ENCODE measurements around the gene ATP11A.

Gene ATP11A

GRCh38 chr13:112747256-112747655 is 57.4 kb downstream of the ATP11A start:
- TF ChIP-seq POLR2A (IDR thresholded peaks at IDR 0.05; ENCODE audit: low read length) (no peak), GATA1 (IDR thresholded peaks at IDR 0.05; ENCODE audit: low read depth, low read length) (no peak)
- DNase-seq, result no peak

DNA sequence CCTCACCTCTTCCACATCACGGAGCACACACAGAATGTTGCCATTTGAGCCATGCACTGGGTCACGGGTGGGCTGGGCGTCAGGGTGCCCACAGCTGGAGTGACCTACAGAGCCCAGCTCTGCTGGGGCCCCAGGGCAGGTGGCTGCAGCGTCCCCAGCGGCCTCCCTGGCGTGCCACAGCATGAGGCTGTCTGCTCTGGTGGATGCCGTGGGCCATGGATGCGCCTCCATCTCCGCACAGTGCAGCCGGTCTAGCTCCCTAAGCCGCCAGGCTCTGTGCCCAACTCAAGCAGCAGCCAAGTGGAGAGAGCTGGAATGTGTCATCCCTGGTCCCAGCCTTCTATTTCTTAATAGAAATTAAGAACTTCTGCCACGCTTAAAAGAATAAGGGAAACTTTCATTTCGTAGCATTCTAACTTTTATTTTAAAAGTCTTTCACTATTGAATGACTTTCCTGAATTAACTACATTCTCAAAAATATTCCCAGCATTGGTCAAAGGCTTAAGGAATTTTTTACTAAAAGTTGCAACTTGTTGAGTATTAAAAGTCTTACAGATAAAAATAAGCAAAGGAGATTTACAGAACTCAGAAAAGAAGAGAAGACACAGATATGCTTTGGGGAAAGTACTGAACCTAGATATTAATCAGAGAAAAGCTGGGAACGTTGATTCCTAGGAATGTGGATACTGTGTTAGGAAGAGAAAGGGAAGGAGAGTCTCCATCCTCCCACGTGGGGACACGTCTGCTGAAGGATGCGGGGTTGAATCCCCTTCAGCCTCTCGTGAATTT is 59.3 kb downstream of the ATP11A start:
- no peak for TF ChIP-seq GATA1 (IDR thresholded peaks at IDR 0.05; ENCODE audit: low read depth, low read length)
- no peak for TF ChIP-seq POLR2A (IDR thresholded peaks at IDR 0.05; ENCODE audit: low read length)
- DNase-seq, result no peak

DNA sequence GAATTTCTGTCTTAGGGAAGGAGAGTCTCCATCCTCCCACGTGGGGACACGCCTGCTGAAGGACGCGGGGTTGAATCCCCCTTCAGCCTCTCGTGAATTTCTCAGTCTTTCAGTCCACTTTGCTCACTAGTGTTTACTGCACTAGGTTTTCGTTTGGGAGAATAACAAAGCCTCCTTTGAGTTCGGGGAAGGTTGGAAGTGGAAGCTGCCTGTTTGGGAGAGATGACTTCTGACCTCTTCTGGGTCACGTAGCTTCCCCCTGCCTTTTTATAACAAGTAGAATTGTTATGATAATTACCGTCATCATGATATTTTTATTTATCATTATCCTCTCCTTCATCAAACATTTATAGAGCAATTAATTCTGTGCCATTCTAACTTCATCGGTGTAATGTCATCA is 60.7 kb downstream of the ATP11A start:
- TF ChIP-seq GATA1 (IDR thresholded peaks at IDR 0.05; ENCODE audit: low read depth, low read length) (no peak), POLR2A (IDR thresholded peaks at IDR 0.05; ENCODE audit: low read length) (no peak)
- no peak for DNase-seq

DNA sequence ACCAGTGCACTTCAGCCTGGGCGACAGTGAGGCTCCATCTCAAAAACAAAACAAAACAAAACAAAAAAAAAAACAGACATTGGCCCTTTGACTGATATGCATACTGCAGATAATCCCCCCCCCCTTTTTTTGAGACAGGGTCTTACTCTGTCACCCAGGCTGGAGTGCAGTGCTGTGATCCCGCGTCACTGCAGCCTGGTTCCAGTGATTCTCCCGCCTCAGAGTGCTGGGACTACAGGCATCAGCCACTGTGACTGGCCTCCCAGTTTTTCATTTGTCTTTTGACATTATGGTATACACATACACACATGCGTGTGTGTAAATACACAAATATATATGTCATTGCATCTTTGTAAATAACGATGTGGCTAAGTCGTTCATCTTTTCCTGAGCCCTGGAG is 61.8 kb downstream of the ATP11A start:
- no peak for DNase-seq
- no peak for TF ChIP-seq POLR2A (IDR thresholded peaks at IDR 0.05; ENCODE audit: low read length)

- no peak for TF ChIP-seq GATA1 (IDR thresholded peaks at IDR 0.05; ENCODE audit: low read depth, low read length)
- no peak for TF ChIP-seq POLR2A (IDR thresholded peaks at IDR 0.05; ENCODE audit: low read length)
- no peak for DNase-seq
Observed at GRCh38 chr13:112752211-112752610, 62.4 kb downstream of the ATP11A start.

GRCh38 chr13:112752711-112753541 is 63.1 kb downstream of the ATP11A start:
- TF ChIP-seq POLR2A (IDR thresholded peaks at IDR 0.05; ENCODE audit: low read length), result no peak
- no peak for TF ChIP-seq GATA1 (IDR thresholded peaks at IDR 0.05; ENCODE audit: low read depth, low read length)
- DNase-seq, result no peak

DNA sequence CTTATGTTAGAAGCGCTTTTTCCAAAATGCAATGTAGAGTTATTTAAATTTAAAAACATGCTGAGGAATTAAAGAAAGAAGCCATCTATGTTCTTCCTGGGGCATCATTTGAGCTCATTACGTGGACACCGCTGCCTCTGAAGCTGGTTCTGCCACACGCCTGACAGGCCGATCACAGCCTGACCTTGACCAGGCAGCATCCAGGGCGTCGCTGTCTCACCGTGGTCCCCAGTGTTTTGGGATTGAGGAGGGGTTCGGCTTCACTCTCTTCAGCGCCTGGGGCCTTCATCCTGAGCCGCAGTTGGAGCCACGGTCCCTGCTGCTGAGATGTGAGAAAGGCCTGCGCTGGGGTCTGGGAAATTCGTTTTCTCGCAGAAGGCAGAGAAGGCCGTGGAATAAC is 64.0 kb downstream of the ATP11A start:
- no peak for DNase-seq
- no peak for TF ChIP-seq GATA1 (IDR thresholded peaks at IDR 0.05; ENCODE audit: low read depth, low read length)
- TF ChIP-seq POLR2A (IDR thresholded peaks at IDR 0.05; ENCODE audit: low read length), result no peak

DNA sequence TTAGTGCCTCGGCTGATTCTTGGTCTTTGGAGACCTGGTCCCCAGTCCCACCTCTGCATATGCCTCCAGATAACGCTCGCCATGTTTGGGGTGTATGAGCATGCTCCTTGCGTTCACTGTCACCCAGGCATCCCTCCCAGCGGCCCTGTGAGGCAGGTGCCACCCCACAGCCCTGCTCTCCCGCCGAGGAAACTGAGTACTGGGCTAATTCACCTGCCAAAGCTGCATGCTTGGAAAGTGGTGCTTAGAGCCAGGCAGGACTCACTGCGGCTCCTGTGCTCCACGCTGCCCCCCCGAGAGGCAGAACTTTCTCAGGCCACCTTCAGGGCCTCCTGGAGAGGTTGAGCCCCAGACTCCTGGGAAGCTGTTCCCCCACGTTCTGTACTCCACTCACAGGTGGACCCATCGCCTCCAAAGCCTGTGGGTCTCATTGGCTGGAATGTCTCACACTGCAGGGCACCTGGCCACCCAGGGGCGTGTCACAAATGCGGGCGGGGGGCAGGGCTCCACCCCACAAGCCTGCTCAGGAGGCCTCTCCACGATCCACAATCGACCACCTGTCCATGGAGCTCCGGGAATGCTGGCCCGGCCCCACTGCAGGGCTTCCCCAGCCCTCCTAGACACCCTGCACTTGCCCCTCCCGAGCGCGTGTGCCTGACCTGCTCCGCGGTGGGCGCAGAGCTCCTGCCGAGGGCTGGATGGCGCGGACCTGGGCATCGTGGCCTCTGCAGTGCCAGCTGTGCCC is 64.6 kb downstream of the ATP11A start:
- TF ChIP-seq POLR2A (IDR thresholded peaks at IDR 0.05; ENCODE audit: low read length) (no peak), GATA1 (IDR thresholded peaks at IDR 0.05; ENCODE audit: low read depth, low read length) (no peak)
- no peak for DNase-seq

- DNase-seq, result no peak
- TF ChIP-seq GATA1 (IDR thresholded peaks at IDR 0.05; ENCODE audit: low read depth, low read length), result no peak
- TF ChIP-seq POLR2A (IDR thresholded peaks at IDR 0.05; ENCODE audit: low read length), result no peak
Observed at GRCh38 chr13:112755331-112755730, 65.5 kb downstream of the ATP11A start.

- TF ChIP-seq POLR2A (IDR thresholded peaks at IDR 0.05; ENCODE audit: low read length) (no peak), GATA1 (IDR thresholded peaks at IDR 0.05; ENCODE audit: low read depth, low read length) (no peak)
- DNase-seq, result no peak
Observed at GRCh38 chr13:112756081-112756480, 66.2 kb downstream of the ATP11A start.

- DNase-seq, result no peak
- TF ChIP-seq GATA1 (IDR thresholded peaks at IDR 0.05; ENCODE audit: low read depth, low read length) (no peak), POLR2A (IDR thresholded peaks at IDR 0.05; ENCODE audit: low read length) (no peak)
Observed at GRCh38 chr13:112756511-112756966, 66.7 kb downstream of the ATP11A start.

DNA sequence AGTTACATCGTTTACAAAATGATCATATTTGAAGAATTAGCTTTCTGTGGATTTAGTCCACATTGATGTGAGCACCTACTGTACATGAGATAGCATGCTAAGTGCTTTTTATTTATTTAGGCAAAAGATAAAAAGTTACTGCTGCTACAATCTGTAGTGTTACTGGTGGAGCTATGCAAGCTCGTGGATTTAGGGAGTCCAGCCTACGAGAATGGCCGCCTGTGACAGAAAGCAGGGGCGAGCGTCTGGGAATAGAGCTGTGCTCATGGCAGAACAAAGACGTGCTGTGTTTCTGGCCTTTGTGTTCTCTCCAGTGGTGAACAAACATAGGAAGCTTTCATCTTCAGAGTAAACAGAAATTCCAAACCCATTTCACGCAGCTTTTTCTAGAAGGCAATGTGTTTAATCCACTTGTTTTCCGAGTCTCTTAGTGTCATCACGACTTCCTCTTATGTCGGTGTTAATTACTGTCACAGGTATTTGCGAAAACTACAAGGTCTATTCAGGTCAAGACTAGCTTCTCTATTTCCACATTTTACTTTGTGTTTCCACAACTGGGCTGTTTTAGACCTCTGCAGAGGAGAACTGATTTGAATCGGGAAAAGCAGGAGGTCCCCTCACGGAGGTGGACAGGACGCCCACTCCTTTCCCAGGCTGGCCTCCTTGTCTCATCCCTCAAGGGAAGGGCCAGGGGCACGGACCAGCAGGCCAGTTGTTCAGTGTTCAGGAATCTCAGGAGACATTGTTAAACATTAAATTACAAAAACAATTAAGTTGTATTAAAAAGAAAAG is 67.3 kb downstream of the ATP11A start:
- DNase-seq, result no peak
- TF ChIP-seq GATA1 (IDR thresholded peaks at IDR 0.05; ENCODE audit: low read depth, low read length) (no peak), POLR2A (IDR thresholded peaks at IDR 0.05; ENCODE audit: low read length) (no peak)

DNA sequence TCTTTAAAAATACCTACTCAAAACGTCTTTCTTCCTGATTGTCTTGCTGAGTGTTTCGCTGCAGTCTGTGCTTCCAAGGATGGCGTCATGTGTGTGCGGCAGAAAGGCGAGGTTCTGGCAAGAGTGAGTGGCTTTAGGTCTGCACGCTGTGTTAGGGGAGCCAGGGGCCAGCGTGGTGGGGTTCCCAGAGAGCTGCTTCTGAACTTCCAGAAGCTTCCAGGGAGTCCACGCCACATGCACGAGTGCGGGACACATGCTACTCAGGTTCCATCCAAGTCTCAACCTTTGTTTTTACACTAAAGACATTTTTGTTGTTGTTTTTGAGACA is 67.9 kb downstream of the ATP11A start:
- no peak for DNase-seq
- TF ChIP-seq POLR2A (IDR thresholded peaks at IDR 0.05; ENCODE audit: low read length) (no peak), GATA1 (IDR thresholded peaks at IDR 0.05; ENCODE audit: low read depth, low read length) (no peak)

Measured in erythroblast (primary cell).